ENCODE data around the gene CP. TPM values are rescaled to one million over a fixed set of nuclear protein-coding genes. Genes with fewer than 3 reads are reported as not detected.

Gene CP
- total and polyA plus RNA-seq, 2 experiments from 2014 or later = 2.8 to 3.6 TPM

DNA sequence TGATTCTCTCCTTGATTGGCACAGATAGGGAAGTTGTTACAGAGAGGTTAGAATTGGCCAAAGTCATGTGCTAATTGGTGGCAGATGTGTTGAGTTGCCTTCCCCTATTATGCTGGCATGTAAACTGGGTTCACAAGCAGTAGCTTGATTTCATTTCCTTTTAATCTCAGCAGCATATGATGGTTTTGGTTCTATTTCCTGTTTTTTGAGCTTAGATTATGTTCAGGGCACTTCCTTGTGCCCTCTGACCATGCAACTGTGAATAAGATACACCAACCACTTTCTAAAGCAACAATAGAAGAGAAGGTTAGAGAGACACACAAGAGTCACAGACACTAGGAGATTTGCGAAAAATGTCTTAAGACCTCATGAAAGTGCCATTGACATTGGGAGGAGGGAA is 75.7 kb downstream of the CP start:
- Histone ChIP-seq H3K27me3 (ENCODE audit: insufficient read depth) (no peaks in the 10 kb centered on the region), H3K4me2 (no peak overlapping the region), H3K36me3 (ENCODE audit: insufficient read depth) (peaks cover 36% of the 10 kb centered on the region), H3K27ac (ENCODE audit: low read depth) (peak overlapping the region; percentile 7; the same call in 1 of the 2 replicates), H4K20me1 (replicated peaks; ENCODE audit: insufficient read depth) (no peaks in the 10 kb centered on the region), H3F3A (replicated peaks; ENCODE audit: low read depth) (peaks cover 8% of the 10 kb centered on the region; the same call in 1 of the 2 replicates), H3K79me2 (replicated peaks; ENCODE audit: insufficient read depth) (no peaks in the 10 kb centered on the region), H3K4me3 (no peak overlapping the region), H2AFZ (no peak overlapping the region), H3K4me1 (ENCODE audit: insufficient read depth) (no peaks in the 10 kb centered on the region), H3K9me2 (ENCODE audit: insufficient read depth) (no peaks in the 10 kb centered on the region)
- DNase-seq (ENCODE audit: low spot score) = no peak
- no peaks in the 10 kb centered on the region for H3K9me3 Mint-ChIP-seq
- H3K4me1 Mint-ChIP-seq = peaks cover 4% of the 10 kb centered on the region; the same call in 2 of the 3 replicates
- peaks cover 52% of the 10 kb centered on the region for H3K36me3 Mint-ChIP-seq (ENCODE audit: low read depth)
- TF ChIP-seq STAT1 (IDR thresholded peaks at IDR 0.05; ENCODE audit: unreplicated experiment) (no peak), CREB1 (CRISPR knock-in tag; IDR thresholded peaks at IDR 0.05; ENCODE audit: low read depth) (no peak), ZNF114 (CRISPR knock-in tag; IDR thresholded peaks at IDR 0.05) (no peak), EZH2phosphoT487 (IDR thresholded peaks at IDR 0.05; ENCODE audit: unreplicated experiment) (no peak), JUNB (IDR thresholded peaks at IDR 0.05; ENCODE audit: unreplicated experiment) (no peak), POLR2AphosphoS5 (IDR thresholded peaks at IDR 0.05; ENCODE audit: low read depth) (no peak), EZH2 (IDR thresholded peaks at IDR 0.05; ENCODE audit: low read depth, unreplicated experiment) (no peak)
- TF ChIP-seq, protein P1, sequence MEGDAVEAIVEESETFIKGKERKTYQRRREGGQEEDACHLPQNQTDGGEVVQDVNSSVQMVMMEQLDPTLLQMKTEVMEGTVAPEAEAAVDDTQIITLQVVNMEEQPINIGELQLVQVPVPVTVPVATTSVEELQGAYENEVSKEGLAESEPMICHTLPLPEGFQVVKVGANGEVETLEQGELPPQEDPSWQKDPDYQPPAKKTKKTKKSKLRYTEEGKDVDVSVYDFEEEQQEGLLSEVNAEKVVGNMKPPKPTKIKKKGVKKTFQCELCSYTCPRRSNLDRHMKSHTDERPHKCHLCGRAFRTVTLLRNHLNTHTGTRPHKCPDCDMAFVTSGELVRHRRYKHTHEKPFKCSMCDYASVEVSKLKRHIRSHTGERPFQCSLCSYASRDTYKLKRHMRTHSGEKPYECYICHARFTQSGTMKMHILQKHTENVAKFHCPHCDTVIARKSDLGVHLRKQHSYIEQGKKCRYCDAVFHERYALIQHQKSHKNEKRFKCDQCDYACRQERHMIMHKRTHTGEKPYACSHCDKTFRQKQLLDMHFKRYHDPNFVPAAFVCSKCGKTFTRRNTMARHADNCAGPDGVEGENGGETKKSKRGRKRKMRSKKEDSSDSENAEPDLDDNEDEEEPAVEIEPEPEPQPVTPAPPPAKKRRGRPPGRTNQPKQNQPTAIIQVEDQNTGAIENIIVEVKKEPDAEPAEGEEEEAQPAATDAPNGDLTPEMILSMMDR (conservative IDR thresholded peaks at IDR 0.05; ENCODE audit: low read depth in 2 of 2) = no peak
- TF ChIP-seq, protein P2, sequence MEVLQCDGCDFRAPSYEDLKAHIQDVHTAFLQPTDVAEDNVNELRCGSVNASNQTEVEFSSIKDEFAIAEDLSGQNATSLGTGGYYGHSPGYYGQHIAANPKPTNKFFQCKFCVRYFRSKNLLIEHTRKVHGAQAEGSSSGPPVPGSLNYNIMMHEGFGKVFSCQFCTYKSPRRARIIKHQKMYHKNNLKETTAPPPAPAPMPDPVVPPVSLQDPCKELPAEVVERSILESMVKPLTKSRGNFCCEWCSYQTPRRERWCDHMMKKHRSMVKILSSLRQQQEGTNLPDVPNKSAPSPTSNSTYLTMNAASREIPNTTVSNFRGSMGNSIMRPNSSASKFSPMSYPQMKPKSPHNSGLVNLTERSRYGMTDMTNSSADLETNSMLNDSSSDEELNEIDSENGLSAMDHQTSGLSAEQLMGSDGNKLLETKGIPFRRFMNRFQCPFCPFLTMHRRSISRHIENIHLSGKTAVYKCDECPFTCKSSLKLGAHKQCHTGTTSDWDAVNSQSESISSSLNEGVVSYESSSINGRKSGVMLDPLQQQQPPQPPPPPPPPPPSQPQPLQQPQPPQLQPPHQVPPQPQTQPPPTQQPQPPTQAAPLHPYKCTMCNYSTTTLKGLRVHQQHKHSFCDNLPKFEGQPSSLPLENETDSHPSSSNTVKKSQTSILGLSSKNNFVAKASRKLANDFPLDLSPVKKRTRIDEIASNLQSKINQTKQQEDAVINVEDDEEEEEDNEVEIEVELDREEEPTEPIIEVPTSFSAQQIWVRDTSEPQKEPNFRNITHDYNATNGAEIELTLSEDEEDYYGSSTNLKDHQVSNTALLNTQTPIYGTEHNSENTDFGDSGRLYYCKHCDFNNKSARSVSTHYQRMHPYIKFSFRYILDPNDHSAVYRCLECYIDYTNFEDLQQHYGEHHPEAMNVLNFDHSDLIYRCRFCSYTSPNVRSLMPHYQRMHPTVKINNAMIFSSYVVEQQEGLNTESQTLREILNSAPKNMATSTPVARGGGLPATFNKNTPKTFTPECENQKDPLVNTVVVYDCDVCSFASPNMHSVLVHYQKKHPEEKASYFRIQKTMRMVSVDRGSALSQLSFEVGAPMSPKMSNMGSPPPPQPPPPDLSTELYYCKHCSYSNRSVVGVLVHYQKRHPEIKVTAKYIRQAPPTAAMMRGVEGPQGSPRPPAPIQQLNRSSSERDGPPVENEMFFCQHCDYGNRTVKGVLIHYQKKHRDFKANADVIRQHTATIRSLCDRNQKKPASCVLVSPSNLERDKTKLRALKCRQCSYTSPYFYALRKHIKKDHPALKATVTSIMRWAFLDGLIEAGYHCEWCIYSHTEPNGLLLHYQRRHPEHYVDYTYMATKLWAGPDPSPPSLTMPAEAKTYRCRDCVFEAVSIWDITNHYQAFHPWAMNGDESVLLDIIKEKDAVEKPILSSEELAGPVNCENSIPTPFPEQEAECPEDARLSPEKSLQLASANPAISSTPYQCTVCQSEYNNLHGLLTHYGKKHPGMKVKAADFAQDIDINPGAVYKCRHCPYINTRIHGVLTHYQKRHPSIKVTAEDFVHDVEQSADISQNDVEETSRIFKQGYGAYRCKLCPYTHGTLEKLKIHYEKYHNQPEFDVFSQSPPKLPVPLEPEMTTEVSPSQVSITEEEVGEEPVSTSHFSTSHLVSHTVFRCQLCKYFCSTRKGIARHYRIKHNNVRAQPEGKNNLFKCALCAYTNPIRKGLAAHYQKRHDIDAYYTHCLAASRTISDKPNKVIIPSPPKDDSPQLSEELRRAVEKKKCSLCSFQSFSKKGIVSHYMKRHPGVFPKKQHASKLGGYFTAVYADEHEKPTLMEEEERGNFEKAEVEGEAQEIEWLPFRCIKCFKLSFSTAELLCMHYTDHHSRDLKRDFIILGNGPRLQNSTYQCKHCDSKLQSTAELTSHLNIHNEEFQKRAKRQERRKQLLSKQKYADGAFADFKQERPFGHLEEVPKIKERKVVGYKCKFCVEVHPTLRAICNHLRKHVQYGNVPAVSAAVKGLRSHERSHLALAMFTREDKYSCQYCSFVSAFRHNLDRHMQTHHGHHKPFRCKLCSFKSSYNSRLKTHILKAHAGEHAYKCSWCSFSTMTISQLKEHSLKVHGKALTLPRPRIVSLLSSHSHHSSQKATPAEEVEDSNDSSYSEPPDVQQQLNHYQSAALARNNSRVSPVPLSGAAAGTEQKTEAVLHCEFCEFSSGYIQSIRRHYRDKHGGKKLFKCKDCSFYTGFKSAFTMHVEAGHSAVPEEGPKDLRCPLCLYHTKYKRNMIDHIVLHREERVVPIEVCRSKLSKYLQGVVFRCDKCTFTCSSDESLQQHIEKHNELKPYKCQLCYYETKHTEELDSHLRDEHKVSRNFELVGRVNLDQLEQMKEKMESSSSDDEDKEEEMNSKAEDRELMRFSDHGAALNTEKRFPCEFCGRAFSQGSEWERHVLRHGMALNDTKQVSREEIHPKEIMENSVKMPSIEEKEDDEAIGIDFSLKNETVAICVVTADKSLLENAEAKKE (CRISPR knock-in tag; IDR thresholded peaks at IDR 0.05) = no peak
- TF ChIP-seq, protein P3, sequence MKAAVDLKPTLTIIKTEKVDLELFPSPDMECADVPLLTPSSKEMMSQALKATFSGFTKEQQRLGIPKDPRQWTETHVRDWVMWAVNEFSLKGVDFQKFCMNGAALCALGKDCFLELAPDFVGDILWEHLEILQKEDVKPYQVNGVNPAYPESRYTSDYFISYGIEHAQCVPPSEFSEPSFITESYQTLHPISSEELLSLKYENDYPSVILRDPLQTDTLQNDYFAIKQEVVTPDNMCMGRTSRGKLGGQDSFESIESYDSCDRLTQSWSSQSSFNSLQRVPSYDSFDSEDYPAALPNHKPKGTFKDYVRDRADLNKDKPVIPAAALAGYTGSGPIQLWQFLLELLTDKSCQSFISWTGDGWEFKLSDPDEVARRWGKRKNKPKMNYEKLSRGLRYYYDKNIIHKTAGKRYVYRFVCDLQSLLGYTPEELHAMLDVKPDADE (IDR thresholded peaks at IDR 0.05) = no peak
- no peaks in the 10 kb centered on the region for H3K27me3 Mint-ChIP-seq (ENCODE audit: insufficient read depth, low read depth, poor library complexity)
- no peak for ATAC-seq
- H3K4me3 Mint-ChIP-seq = no peak overlapping the region
- no peak overlapping the region for H3K27ac Mint-ChIP-seq
